GM12892 (cell line): ENCODE measurements around the gene PRLR.

ENCODE experiments used
- POLR2A ChIP-seq: IDR thresholded peaks from 2 replicates; pipeline ENCODE4 v1.6.1; 2011; ENCODE audit warnings: low read depth, low read length, control low read depth
- POLR2AphosphoS5 ChIP-seq: IDR thresholded peaks from 2 replicates; pipeline ENCODE4 v1.6.1; 2011; ENCODE audit warnings: low read depth, low read length, control low read depth

- TF ChIP-seq POLR2A: no peak
- no peak for TF ChIP-seq POLR2AphosphoS5
These were observed 9.3 kb downstream of the PRLR start for GRCh38 chr5:35220967-35221366.
